ENCODE data around the gene KIF26B.

DNA sequence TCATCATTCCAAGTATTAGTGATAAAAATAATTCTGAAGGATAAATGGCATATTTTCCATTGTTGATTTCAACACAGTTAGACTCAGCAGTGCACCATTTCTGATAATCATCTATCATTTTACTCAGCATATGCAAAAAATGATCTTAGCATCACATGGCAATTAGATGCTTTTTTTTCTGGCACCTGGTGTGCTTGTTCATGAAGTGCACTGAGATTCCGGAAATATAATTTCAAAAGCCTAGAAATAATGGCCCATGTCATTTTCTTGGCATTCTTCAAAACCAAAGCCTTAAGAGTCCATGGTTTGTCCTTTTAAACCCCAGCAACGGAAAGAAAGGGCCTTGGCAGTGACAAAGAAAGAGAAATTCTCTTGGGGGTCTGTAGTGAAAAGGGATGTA is 278.8 kb downstream of the KIF26B start:
- TF ChIP-seq ZNF274 (IDR thresholded peaks at IDR 0.05; ENCODE audit: low read depth, low read length) = no peak
- no peak for TF ChIP-seq YY1 (IDR thresholded peaks at IDR 0.05; ENCODE audit: insufficient read depth, insufficient read length)

Data from NT2/D1 (cell line).